HG03460 (cell line): Measurements from ENCODE around the gene NDUFAF4.

Experiments used
- ATAC-seq: cut with Tn5 transposase; IDR thresholded peaks from one replicate; pipeline ENCODE4 v1.9.1; 2021; ENCODE audit not compliant: unreplicated experiment

Gene NDUFAF4

DNA sequence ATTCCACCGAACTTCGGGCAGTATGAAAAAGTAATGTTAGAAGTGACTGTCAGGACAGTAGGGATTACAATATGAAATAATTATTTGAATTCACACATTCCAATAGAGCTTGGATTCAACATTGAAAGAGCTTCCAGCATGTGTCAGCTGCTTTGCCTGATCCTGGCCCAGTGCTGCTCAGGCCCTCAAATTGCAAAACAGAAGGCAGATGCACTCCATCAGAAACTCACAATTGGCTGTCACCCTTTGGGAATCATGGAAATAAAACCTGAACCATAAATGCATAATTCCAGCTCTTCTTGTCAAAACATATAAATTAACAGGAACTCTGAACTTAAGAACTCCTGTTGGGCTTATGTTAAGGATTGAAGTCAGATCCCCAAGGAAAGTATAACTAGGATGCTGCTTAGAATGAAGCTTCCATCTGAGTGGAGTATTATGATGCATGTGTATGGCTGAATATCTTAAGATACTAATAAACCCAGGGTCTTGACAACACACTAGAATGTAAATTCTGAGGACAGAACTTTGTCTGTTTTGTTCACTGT lies 1.8 kb upstream of the NDUFAF4 start:
- no peak for ATAC-seq

- ATAC-seq, result no peak
Measured at GRCh38 chr6:96899019-96899418, 1.3 kb upstream of the NDUFAF4 start.

GRCh38 chr6:96898241-96898851 lies 655 bp upstream of the NDUFAF4 start:
- no peak for ATAC-seq

GRCh38 chr6:96889146-96889545 lies 8.5 kb downstream of the NDUFAF4 start:
- no peak for ATAC-seq

- no peak for ATAC-seq
Measured at GRCh38 chr6:96888745-96889144, 8.9 kb downstream of the NDUFAF4 start.

DNA sequence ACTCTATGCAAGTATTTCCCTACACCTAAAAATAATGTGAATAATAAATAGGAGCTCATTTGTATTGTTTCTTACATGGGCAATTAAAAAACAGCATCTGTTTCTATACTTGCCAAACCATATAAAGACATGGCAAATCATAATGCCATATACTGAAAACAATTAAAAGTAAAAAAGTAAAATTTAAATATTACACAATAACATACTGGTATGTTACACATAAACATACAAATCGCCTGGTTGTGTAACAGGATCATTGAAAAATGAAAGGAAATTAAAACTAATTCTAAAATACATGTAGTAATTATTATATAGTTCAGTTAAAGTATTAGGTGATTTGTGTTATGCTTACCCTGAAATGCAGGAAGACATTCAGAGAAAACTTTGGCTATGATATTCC lies 11.2 kb downstream of the NDUFAF4 start:
- no peak for ATAC-seq

DNA sequence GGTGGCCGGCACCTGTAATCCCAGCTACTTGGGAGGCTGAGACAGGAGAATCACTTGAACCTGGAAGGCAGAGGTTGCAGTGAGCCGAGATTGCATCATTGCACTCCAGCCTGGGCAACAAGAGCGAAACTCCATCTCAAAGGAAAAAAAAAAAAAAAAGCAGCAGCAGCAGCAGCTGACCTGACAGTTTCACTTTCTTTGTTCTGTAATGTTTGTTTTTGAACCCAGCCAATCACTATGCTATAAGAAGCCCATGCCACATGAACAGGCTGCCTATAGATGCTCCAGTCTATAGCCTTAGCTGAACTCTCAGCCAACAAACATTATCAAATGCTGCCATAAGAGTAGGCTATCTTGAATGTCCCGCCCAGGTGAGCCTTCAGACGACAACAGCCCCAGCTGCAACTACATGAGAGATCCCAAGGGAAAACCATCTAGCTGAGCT lies 12.5 kb downstream of the NDUFAF4 start:
- peak; percentile 90 for ATAC-seq

DNA sequence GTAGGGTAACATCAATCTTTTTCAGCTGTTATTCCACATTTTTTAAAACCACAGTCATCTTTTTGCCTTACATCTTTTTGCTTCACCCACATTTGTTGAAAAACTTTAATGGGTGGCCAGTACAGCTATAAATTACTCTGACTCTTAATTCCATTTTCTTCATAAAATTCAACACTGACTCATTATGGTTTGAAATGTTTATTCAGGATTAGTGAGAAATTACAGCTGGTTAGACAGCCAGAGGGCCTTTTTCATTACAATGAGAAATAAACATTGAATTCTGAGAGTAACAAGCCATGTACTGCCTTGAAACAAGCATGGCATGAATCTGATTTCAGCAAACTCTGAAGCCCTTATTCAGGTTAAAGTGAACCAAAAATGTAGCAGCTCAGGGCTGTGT lies 19.5 kb downstream of the NDUFAF4 start:
- no peak for ATAC-seq

DNA sequence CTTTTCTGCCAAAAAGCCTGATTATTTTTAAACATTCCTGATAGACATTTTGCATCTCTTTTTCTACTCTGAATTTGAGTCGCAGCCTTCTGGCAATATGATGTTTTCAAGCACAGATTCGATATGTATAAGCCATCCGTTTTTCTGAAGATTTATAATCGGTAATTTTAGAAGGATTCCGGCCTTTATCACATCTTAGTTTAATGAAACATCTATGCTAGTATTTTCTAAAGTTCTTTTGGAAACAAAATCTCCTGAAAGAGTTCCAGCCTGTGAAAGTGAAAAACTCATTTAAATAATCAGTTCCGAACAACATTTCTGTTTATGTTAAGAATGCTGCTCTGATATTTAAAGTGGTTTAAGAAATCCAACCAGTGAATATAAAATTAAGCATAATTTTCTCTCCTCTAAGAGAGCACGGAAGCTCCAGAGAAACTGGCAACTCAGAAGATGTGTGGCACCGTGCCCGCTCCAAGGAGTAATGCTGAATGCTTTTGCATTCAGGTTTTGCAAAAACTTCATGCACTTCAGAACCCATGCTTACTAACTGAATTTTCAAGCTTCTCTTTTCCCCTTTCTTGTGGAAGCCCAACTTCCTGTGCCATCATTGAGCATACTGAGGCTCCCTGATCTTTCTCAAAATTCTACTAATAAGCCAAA lies 20.7 kb downstream of the NDUFAF4 start:
- no peak for ATAC-seq

GRCh38 chr6:96872976-96873375 lies 24.7 kb downstream of the NDUFAF4 start:
- ATAC-seq, result no peak

- ATAC-seq, result no peak
Measured at GRCh38 chr6:96865055-96865405, 32.7 kb downstream of the NDUFAF4 start.

DNA sequence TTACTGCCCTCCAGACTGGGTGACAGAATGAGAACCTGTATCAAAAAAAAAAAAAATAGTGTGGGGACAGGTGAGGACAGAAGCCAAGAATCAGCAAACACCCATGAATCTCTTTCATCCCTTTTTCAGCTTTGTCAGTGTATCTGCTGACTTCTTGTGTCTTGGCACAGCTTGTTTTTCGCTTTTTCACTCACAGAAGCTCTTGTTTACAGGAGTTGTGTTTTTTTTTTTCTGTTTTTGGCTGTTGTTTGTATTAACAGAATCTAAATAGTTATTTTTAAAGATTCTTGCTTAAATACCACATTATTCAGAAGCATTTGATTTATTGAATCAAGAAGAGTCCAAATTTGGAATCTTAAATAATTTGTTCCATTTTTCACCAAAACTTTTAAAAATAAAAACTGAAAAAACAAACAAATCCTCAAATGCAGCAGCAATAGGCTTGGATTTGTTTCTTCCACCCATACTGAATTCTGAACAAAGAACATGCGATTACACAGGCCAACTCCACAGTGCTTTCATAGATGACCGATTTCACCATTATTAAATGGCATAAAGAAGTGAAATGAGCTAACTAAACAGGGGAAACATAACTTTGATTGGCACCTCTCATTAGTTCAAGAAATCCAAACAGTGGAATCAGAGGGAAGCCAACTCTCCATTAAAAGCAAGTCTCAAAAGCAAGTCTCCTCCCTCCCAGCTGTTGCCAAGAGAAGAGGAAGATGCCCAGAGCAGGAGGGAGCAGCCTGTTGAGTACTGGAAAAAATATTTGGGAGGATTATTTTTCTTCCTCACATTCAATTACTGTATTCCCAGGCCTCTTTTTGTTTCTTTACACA lies 33.3 kb downstream of the NDUFAF4 start:
- no peak for ATAC-seq

DNA sequence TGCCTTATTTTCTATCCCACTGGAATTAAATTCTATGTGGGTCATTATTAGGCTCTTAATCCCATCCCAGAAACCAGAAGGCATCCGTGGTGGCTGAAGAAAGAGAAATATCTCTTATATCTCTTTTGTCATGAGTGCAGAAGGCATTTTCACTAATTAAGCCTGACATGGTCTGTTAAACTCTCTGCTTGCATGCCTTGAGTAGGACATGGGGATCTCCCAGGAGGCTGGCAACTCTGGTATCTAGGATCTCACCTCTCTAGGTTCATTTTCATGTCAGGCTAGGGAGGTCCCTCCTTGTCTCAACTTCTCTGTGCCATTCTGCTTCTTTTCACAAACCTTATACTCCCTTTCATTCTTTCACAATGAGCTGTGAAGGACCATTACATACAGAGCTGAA lies 35.1 kb downstream of the NDUFAF4 start:
- no peak for ATAC-seq

DNA sequence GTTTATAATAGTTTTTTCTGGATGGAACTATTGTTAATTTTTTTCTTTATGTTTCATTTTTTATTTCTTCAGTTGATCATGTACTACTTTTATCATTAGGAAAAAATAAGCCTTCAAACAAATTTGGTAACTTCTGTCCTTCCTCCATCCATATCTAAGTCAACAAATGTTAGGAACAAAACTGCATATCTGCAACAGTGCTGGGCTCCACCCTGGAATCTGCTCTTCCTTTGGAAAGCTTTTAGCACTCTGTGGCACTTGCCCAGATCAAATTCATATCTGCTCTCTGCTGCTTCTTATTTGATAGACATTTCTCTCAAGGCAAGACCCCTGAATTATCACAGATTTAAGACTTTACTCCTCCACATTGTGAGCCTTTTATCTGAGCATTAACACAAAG lies 36.1 kb downstream of the NDUFAF4 start:
- ATAC-seq, result no peak

- no peak for ATAC-seq
Measured at GRCh38 chr6:96856856-96857255, 40.8 kb downstream of the NDUFAF4 start.

DNA sequence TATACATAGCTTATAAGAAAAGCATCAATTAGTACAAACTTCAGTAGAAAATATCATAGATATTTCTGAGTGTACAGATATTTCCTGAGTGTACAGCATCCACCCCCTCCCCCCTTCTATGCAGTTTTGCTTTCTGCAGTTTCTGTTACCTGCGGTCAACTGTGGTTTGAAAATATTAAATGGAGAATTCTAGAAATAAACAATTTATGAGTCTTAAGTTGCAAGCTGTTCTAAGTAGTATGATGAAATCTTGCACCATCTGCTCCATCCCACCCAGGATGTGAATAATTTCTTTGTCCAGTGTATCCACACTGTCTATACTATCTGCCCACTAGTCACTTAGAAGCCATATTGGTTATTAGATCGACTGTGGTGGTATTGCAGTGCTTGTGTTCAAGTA lies 44.6 kb downstream of the NDUFAF4 start:
- no peak for ATAC-seq

DNA sequence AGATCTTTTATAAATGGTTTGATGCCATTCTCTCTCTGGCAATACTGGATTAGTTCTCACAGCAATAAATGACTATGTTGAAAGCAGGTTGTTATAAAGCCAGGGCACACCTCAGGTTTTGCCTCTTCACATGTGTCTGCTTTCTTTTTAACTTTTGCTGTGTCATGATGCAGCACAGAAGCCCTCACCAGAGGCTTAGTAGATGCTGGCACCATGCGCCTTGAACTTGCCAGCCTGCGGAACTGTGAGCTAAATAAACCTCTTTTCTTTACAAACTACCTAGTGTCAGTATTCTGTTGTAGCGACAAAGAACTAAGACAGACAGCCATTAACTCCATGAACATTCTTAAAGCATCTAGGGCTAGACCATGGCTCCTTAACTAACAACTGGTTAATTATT lies 45.1 kb downstream of the NDUFAF4 start:
- ATAC-seq, result no peak

DNA sequence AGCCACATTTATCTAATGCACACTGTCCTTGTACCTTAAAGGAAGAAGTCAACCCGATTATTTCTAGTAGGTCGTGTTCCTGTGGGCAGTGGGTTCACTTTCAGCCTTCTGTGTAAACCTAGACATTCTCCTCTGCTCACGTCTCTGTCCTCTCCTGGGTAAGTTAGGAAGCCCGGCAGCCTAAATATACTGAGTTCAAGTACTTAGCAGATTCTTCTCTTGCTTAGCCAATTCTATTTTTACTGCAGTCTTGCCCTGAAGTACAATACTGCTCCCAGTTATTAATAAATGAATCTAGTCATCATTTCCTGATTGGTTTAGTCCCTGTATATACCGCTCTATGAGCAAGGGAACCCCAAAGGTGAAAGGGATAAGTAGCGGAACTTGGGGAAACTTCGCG lies 45.8 kb downstream of the NDUFAF4 start:
- no peak for ATAC-seq

DNA sequence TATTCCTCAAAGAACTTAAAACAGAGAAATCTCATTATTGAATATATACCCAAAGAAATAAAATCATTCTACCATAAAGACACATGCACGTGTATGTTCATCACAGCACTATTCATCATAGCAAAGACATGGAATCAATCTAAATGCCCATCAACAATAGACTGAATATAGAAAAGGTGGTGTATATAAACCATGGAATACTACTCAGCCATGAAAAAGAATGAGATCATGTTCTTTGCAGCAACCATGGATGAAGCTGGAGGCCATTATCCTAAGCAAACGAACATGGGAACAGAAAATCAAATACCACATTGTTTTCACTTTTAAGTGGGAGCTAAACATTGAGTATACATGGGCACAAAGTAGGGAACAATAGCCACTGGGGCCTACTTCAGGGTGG lies 48.1 kb downstream of the NDUFAF4 start:
- no peak for ATAC-seq

- ATAC-seq, result peak; percentile 83
Measured at GRCh38 chr6:96844530-96844929, 53.2 kb downstream of the NDUFAF4 start.

DNA sequence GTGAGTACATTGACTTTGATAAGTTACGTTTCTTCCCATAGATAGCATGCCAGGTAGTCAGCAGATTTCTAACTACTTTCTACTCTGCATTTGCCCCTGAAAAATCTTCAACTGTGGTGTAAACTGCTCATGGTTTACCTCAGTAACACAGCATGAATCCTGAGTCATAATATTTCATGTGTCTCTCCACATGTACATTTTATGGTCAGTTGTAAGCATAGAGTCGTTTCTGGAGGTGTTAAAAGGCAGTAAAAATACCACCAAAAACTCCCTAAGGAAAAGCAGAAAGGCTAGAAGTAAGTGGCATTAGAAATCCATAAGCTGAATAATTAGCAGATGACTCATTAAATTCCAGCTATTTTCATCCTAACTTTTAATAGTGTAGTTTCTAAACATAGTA lies 56.3 kb downstream of the NDUFAF4 start:
- no peak for ATAC-seq
